Lower leg skin (tissue), 3 donors: ENCODE results near the gene HBE1.

ENCODE experiments used
- POLR2A ChIP-seq, 2 donors: fragments of 450-650 bp; IDR thresholded peaks; one replicate each; pipeline ENCODE4 v1.6.1; 2016 to 2017; ENCODE audit warnings: antibody characterized with exemption in 2 of 2, mild to moderate bottlenecking in 1 of 2, moderate library complexity in 1 of 2
- TF ChIP-seq, protein P1 (sequence below), 3 donors: fragments of 450-650 bp; IDR thresholded peaks; one replicate each; pipeline ENCODE4 v1.5.1; 2016; ENCODE audit warnings: antibody characterized with exemption in 3 of 3, mild to moderate bottlenecking in 3 of 3, moderate library complexity in 2 of 3

- TF ChIP-seq, protein P1, sequence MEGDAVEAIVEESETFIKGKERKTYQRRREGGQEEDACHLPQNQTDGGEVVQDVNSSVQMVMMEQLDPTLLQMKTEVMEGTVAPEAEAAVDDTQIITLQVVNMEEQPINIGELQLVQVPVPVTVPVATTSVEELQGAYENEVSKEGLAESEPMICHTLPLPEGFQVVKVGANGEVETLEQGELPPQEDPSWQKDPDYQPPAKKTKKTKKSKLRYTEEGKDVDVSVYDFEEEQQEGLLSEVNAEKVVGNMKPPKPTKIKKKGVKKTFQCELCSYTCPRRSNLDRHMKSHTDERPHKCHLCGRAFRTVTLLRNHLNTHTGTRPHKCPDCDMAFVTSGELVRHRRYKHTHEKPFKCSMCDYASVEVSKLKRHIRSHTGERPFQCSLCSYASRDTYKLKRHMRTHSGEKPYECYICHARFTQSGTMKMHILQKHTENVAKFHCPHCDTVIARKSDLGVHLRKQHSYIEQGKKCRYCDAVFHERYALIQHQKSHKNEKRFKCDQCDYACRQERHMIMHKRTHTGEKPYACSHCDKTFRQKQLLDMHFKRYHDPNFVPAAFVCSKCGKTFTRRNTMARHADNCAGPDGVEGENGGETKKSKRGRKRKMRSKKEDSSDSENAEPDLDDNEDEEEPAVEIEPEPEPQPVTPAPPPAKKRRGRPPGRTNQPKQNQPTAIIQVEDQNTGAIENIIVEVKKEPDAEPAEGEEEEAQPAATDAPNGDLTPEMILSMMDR (IDR thresholded peaks at IDR 0.05) = no peak
- no peak for TF ChIP-seq POLR2A (IDR thresholded peaks at IDR 0.05)
Observed at GRCh38 chr11:5288906-5289550, 19.3 kb upstream of the HBE1 start.
